HG03469 (cell line): Measurements from ENCODE around the gene IRF6.

Experiments
- ATAC-seq: cut with Tn5 transposase; IDR thresholded peaks from one replicate; pipeline ENCODE4 v1.9.1; 2021; ENCODE audit warnings: mild to moderate bottlenecking, moderate library complexity, moderate number of reproducible peaks; ENCODE audit not compliant: unreplicated experiment

The IRF6 gene

GRCh38 chr1:209791920-209792319 lies 14.0 kb downstream of the IRF6 start:
- ATAC-seq: no peak

GRCh38 chr1:209790286-209791193 lies 15.4 kb downstream of the IRF6 start:
- ATAC-seq: no peak

- no peak for ATAC-seq
Observed at GRCh38 chr1:209789245-209789644, 16.7 kb downstream of the IRF6 start.

DNA sequence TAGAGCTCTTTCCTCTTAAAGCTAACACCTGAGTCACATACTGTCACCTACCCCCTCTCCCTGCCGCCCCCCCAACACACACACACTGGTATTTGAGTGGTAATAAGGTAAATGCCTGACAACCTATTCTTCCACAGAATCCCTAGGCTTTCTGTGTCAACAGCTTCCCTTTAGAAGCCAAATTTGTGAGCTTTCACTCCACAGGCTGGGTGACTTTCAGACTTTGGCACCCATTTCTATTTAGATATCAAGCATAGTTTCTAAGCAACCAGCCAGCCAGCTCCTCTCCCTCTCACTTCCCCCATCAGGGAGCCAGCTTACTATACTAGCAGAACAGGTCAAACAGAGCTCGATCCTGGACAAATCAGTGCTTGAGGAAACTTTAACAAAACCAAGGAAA lies 18.4 kb downstream of the IRF6 start:
- ATAC-seq: no peak

- ATAC-seq: no peak
Observed at GRCh38 chr1:209786146-209786545, 19.8 kb downstream of the IRF6 start.

DNA sequence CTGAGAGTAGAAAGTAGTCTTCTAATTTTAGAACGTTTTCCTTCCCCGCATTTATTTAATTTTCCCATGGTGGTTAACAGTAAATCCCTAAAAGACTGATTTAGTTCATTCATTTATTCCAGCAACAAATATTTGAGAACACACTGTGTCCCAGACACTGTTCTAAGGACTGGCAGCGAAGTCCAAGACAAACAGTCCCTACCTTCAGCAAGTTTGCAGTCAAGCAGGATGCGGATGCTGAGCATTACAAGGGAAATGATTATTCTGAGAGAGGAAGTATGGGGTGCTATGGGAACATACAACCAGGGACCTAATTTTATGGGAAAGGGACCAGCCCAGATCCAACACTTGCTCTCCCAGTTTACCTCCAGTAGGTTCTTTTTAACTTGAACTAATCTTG lies 20.4 kb downstream of the IRF6 start:
- no peak for ATAC-seq

DNA sequence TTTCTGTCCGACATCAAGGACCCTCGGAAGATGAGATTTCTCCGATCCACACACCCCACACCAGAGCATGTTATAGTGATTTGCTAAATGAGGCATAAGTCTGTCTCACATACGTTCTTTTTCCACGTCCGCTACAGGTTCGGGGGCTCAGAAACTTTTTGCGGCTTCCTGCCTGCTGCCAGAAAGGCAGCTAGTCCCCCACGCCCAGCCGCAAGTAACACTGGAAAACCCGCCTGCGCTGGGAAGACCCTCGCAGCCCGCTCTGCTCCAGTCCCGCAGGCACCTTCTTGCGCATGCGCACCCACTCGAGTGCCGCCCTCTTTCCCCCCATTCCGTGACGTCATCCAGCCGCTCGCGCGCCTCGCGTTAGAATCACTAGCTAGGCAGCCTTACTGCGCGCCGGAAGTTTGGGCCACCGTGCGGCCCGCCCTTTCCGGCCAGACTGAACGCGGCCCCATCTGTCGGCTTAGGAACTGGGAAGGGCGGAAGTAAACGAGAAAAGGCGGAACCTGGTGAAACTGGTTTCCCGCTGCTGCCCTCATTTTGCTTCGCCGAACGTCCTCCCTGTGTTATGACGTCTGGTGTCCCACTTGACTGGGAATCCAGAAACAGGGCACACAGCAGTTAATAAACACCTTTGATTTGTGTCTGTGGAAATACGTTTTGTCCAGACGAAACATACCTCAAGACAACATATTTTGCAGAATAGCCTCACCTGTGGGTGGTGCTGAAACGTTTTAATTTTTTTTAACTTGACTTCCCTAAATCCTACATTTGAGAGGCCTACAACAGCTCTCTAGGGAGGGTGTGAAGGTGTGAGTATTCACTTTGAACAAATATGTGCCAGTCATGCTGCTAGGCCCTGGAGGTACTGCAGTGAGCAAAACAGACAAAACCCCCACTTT lies 21.4 kb downstream of the IRF6 start, which contains the start of gene C1orf74:
TSS of gene C1orf74 (minus strand) at position 295 of the 905 bp plus-strand sequence. CDS start 925 bp downstream, outside the sequence.
- peak; percentile 92 for ATAC-seq

GRCh38 chr1:209783386-209783785 lies 22.6 kb downstream of the IRF6 start:
- ATAC-seq: no peak

- no peak for ATAC-seq
Observed at GRCh38 chr1:209780268-209780667, 25.7 kb downstream of the IRF6 start.

DNA sequence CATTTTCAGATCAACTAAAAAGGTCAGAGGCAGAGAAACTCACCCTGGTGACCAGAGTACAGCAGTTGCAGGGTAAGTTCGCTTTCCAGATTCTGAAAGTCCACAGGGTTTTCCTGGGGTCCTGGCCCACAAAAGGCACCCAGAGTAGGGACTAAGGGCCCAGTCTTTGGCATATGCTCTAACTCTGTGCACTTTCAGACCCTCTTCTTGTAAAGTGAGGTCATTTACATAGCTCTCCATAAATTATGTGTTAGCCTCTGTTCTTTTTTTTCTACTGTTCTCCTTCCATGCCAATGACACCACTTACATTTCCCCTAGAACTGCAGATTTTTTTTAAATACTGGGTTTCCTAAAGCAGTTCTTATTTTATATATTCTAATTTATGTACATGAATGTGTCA lies 27.8 kb downstream of the IRF6 start:
- ATAC-seq: no peak

DNA sequence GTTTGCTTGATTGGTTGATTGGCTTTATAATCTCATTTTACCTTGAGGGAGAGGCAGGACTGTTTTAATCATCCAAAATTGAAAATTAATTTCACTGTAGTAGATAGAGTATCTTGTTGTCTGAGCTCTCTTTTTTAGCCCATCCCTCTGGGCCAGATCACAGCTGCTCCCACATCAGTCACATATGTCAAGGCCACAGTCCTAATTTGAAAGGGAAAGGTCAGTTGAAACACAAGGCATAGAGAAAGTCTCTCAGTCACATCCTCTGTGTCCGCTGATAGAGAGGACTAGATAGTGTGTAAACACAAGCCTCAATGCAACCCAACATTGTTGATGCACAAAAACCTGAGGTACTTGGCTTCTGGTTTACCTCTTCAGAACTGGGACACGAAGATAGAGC lies 28.4 kb downstream of the IRF6 start:
- ATAC-seq: no peak

DNA sequence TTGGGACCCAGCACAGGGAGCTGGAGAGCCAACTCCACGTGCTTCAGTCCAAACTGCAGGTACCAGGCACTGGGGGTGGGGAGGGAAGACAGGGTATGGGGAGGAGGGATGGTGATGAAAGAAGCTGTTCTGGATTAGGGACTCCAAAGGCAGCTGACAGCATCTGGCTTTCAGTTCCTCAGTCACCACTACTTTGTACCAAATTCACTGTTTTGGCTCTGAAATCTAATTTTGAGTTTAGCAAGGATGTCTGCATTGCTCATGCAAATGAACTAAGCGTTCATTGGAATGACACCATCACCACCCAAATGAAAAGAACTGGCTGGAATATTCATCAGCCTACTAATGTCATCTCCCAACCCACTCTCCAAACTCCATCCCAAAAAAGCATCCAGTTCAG lies 30.3 kb downstream of the IRF6 start:
- no peak for ATAC-seq

GRCh38 chr1:209774592-209774991 lies 31.4 kb downstream of the IRF6 start:
- no peak for ATAC-seq

GRCh38 chr1:209772126-209772525 lies 33.8 kb downstream of the IRF6 start:
- ATAC-seq: no peak

DNA sequence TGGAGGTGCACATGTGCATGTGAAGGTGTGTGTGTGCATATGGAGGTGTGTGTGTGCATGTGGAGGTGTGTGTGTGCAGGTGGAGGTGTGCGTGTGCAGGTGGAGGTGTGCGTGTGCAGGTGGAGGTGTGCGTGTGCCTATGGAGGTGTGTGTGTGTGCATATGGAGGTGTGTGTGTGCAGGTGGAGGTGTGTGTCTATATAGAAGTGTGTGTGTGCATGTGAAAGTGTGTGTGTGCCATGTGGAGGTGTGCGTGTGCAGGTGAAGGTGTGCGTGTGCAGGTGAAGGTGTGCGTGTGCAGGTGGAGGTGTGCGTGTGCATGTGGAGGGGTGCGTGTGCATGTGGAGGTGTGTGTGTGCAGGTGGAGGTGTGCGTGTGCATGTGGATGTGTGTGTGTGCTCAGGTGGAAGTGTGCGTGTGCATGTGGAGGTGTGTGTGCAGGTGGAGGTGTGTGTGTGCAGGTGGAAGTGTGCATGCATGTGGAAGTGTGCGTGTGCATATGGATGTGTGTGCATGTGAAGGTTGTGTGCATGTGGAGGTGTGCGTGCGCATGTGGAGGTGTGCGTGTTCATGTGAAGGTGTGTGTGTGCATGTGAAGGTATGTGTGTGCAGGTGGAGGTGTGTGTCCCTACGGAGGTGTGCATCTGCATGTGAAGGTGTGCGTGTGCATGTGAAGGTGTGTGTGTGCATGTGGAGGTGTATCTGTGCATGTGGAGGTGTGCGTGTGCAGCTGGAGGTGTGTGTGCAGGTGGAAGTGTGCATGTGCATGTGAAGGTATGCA lies 35.1 kb downstream of the IRF6 start:
- ATAC-seq: no peak

DNA sequence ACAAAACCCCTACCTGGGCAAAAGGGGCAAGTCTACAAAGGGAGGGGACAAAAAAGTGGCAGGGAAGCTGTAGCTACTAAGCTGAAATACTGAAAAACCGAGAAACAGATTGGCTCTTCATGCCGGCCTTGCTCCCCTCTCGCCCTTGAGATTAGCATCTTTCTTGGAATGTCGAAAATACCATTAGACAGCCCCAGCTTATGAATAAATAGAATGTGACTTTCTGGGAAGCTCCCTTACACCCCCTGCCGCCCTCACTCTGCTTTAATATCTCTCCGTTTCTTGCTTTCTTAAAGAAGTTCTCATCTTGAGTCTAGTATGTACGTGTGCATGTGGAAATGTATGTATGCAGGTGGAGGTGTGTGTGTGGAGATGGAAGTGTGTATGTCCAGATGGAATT lies 36.0 kb downstream of the IRF6 start:
- no peak for ATAC-seq

- ATAC-seq: peak; percentile 66
Observed at GRCh38 chr1:209769171-209769904, 36.6 kb downstream of the IRF6 start.

GRCh38 chr1:209768354-209768774 lies 37.6 kb downstream of the IRF6 start:
- peak; percentile 83 for ATAC-seq

GRCh38 chr1:209767706-209768105 lies 38.2 kb downstream of the IRF6 start:
- ATAC-seq: no peak

DNA sequence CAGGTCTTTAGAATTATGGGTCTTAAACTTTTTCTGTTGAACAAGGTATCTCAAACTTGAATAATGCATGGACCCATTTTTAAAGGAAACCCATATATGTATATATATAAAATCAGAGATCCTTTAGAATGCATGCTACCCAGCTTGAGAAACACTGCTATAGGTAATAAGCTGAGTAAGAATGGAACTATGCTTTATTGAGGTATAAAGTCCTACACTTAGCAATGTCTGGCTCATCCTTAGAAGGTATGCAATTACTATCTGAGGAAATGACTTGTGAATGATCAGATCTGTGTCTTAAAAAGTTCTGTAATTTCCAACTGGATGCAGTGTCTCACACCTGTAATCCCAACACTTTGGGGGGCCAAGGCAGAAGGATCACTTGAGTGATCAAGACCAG lies 38.8 kb downstream of the IRF6 start:
- ATAC-seq: no peak
